ENCODE measurements around the gene ZSWIM5.
"Not testable (repeated sequence)": the region's sequence is repeated elsewhere in the genome, so short reads cannot be mapped to it uniquely, and the experiment has no call there.

The ZSWIM5 gene

GRCh38 chr1:45002650-45003645 lies 203.5 kb downstream of the ZSWIM5 start:
- no peak for DNase-seq (ENCODE audit: low spot score)

- not testable (repeated sequence) for DNase-seq (ENCODE audit: low spot score)
Observed at GRCh38 chr1:45001576-45001975, 204.8 kb downstream of the ZSWIM5 start.

- DNase-seq (ENCODE audit: low spot score), result no peak
Observed at GRCh38 chr1:45001011-45001481, 205.4 kb downstream of the ZSWIM5 start.

- DNase-seq (ENCODE audit: low spot score), result no peak
Observed at GRCh38 chr1:44999232-44999631, 207.2 kb downstream of the ZSWIM5 start.

- DNase-seq (ENCODE audit: low spot score), result no peak
Observed at GRCh38 chr1:44995467-44996238, 210.8 kb downstream of the ZSWIM5 start.

- no peak for DNase-seq (ENCODE audit: low spot score)
Observed at GRCh38 chr1:44994309-44994898, 212.0 kb downstream of the ZSWIM5 start.

- DNase-seq (ENCODE audit: low spot score), result no peak
Observed at GRCh38 chr1:44988531-44989156, 217.8 kb downstream of the ZSWIM5 start.

GRCh38 chr1:44985747-44986359 lies 220.6 kb downstream of the ZSWIM5 start:
- DNase-seq (ENCODE audit: low spot score), result no peak

- not testable (repeated sequence) for DNase-seq (ENCODE audit: low spot score)
Observed at GRCh38 chr1:44977372-44977771, 229.0 kb downstream of the ZSWIM5 start.

- no peak for DNase-seq (ENCODE audit: low spot score)
Observed at GRCh38 chr1:44976252-44976651, 230.2 kb downstream of the ZSWIM5 start.

GRCh38 chr1:44973645-44974044 lies 232.8 kb downstream of the ZSWIM5 start:
- no peak for DNase-seq (ENCODE audit: low spot score)

GRCh38 chr1:44970317-44970716 lies 236.1 kb downstream of the ZSWIM5 start:
- no peak for DNase-seq (ENCODE audit: low spot score)
